Measurements from ENCODE around the gene MEGF6. TPM values are rescaled to one million over a fixed set of nuclear protein-coding genes. Genes with fewer than 3 reads are reported as not detected.

MEGF6 gene
- total and polyA plus RNA-seq, 9 of the 15 experiments (the other 6 are each of a cell fraction or from before 2014, with no cell fraction given): 0.03 to 1.7 (median 0.24) TPM; not detected in 3

- TF ChIP-seq ZNF584 (CRISPR knock-in tag; IDR thresholded peaks at IDR 0.05; ENCODE audit: low read depth): no peak
- TF ChIP-seq TARDBP (IDR thresholded peaks at IDR 0.05): no peak
- TF ChIP-seq ZNF644 (tag; IDR thresholded peaks at IDR 0.05; ENCODE audit: low read depth): no peak
- peak; percentile 84 for TF ChIP-seq USF1 (CRISPR knock-in tag; IDR thresholded peaks at IDR 0.05)
- TF ChIP-seq ARID4B (CRISPR knock-in tag; IDR thresholded peaks at IDR 0.05): no peak
- no peak for TF ChIP-seq BMI1 (IDR thresholded peaks at IDR 0.05; ENCODE audit: low read length)
- TF ChIP-seq ZNF146 (CRISPR knock-in tag; IDR thresholded peaks at IDR 0.05; ENCODE audit: unreplicated experiment): no peak
- no peak for TF ChIP-seq ZBTB17 (CRISPR knock-in tag; IDR thresholded peaks at IDR 0.05)
- peak; percentile 87 for TF ChIP-seq ZFP36 (IDR thresholded peaks at IDR 0.05; ENCODE audit: low read depth, low read length, partially characterized antibody)
- TF ChIP-seq DLX4 (CRISPR knock-in tag; IDR thresholded peaks at IDR 0.05): no peak
- no peak for TF ChIP-seq MCM2 (IDR thresholded peaks at IDR 0.05; ENCODE audit: low read depth)
- TF ChIP-seq RB1 (IDR thresholded peaks at IDR 0.05; ENCODE audit: low read depth): no peak
- no peak for TF ChIP-seq SUPT5H (IDR thresholded peaks at IDR 0.05)
Measured at GRCh38 chr1:3465935-3466321, 145.4 kb downstream of the MEGF6 start (continued).

All from K562 (cell line).